Left ventricle myocardium inferior (tissue), 1 donor: ENCODE data around the gene NANOS2. TPM values are rescaled to one million over a fixed set of nuclear protein-coding genes. Genes with fewer than 3 reads are reported as not detected.
A peak's percentile ranks its signal among the peaks of the same experiment; 100 is the strongest.

Experiments
- DNase-seq: peaks from one replicate; pipeline ENCODE4 v3.0.0-alpha.2; 2020
- H3K27ac ChIP-seq: fragments of 200-600 bp; replicated peaks from 2 replicates; pipeline ENCODE4 v1.8.0; 2021
- H3K27me3 ChIP-seq: fragments of 200-600 bp; 2 replicates; pipeline ENCODE4 v1.8.0; 2021; ENCODE audit warnings: low read depth
- H3K36me3 ChIP-seq: fragments of 200-600 bp; 2 replicates; pipeline ENCODE4 v1.8.0; 2021
- H3K4me1 ChIP-seq: fragments of 200-600 bp; 2 replicates; pipeline ENCODE4 v1.8.0; 2021
- H3K4me3 ChIP-seq: fragments of 200-600 bp; 2 replicates; pipeline ENCODE4 v1.8.0; 2021; ENCODE audit warnings: mild to moderate bottlenecking, moderate library complexity
- H3K9me3 ChIP-seq: fragments of 200-600 bp; replicated peaks from 2 replicates; pipeline ENCODE4 v1.8.0; 2021
- intact Hi-C: fragments of 100-400 bp; cut with micrococcal nuclease; formaldehyde crosslinking; loops from one replicate; pipeline ENCODE4 v1.11.0; 2022
- total RNA-seq: library from RNA; stranded (reverse); fragmentation: NEBNext Ultra II Directional; extraction: Animal tissue kit (Norgen Biotek cat#: 25700); gene quantifications from one replicate; pipeline ENCODE4 v1.2.1, GENCODE V29; 2021
- TF ChIP-seq, protein P1 (sequence below): fragments of 200-600 bp; IDR thresholded peaks from 2 replicates; pipeline ENCODE4 v1.8.0; 2021; ENCODE audit warnings: antibody characterized with exemption, mild to moderate bottlenecking, borderline replicate concordance
- donor health status: DM: no; HTN: yes; CAD: no; lungs with severe emphysema.

The NANOS2 gene
- total RNA-seq, 1 donor from 2014 or later, result not detected

GRCh38 chr19:45863840-45864628, 50.5 kb downstream of the NANOS2 start, which contains the start of gene FOXA3:
Gene FOXA3 (plus strand): TSS chr19:45864326. CDS start chr19:45864457, 131 bp downstream.
- Histone ChIP-seq H3K27ac (no peak within 1 kb of the TSS), H3K9me3 (no peaks in the 10 kb centered on the region), H3K4me1 (peaks cover 38% of the 10 kb centered on the region), H3K36me3 (peaks cover 17% of the 10 kb centered on the region), H3K4me3 (peak within 1 kb of the TSS; percentile 98), H3K27me3 (peaks cover 40% of the 10 kb centered on the region)
- intact Hi-C loops, result no loop called here
- TF ChIP-seq, protein P1, sequence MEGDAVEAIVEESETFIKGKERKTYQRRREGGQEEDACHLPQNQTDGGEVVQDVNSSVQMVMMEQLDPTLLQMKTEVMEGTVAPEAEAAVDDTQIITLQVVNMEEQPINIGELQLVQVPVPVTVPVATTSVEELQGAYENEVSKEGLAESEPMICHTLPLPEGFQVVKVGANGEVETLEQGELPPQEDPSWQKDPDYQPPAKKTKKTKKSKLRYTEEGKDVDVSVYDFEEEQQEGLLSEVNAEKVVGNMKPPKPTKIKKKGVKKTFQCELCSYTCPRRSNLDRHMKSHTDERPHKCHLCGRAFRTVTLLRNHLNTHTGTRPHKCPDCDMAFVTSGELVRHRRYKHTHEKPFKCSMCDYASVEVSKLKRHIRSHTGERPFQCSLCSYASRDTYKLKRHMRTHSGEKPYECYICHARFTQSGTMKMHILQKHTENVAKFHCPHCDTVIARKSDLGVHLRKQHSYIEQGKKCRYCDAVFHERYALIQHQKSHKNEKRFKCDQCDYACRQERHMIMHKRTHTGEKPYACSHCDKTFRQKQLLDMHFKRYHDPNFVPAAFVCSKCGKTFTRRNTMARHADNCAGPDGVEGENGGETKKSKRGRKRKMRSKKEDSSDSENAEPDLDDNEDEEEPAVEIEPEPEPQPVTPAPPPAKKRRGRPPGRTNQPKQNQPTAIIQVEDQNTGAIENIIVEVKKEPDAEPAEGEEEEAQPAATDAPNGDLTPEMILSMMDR, result peak; percentile 74
- no peak for DNase-seq

- DNase-seq, result no peak
- Histone ChIP-seq H3K27ac (no peak overlapping the region), H3K4me3 (peak overlapping the region; percentile 98)
These were observed 51.2 kb downstream of the NANOS2 start for GRCh38 chr19:45863335-45863839.

More at GRCh38 chr19:45863335-45863839, 51.2 kb downstream of the NANOS2 start:
- Histone ChIP-seq H3K9me3 (no peaks in the 10 kb centered on the region), H3K27me3 (peaks cover 40% of the 10 kb centered on the region), H3K4me1 (peaks cover 38% of the 10 kb centered on the region), H3K36me3 (peaks cover 23% of the 10 kb centered on the region)
- intact Hi-C loops, result no loop called here
- TF ChIP-seq, protein P1, result no peak

Other genes with a start within 250 kb of the NANOS2 start
- gene GIPR, start 246.6 kb downstream of the NANOS2 start, total RNA-seq, result 4.7 TPM
- gene SNRPD2, start 222.8 kb downstream of the NANOS2 start, total RNA-seq, result 249 TPM
- gene QPCTL, start 222.1 kb downstream of the NANOS2 start, total RNA-seq, result 2.2 TPM
- gene FBXO46, start 183.9 kb downstream of the NANOS2 start, total RNA-seq, result 9.4 TPM
- not detected for gene MEIOSIN, start 181.3 kb downstream of the NANOS2 start, total RNA-seq
- 21.8 TPM for gene SIX5, start 145.5 kb downstream of the NANOS2 start, total RNA-seq
- gene DMPK, start 132.3 kb downstream of the NANOS2 start, total RNA-seq, result 284 TPM
- gene DMWD, start 121.9 kb downstream of the NANOS2 start, total RNA-seq, result 69.2 TPM
- gene RSPH6A, start 99.5 kb downstream of the NANOS2 start, total RNA-seq, result not detected
- gene SYMPK, start 51.6 kb downstream of the NANOS2 start, total RNA-seq, result 35.9 TPM
- gene FOXA3, start 50.5 kb downstream of the NANOS2 start, total RNA-seq, result not detected
- gene IRF2BP1, start 28.6 kb downstream of the NANOS2 start, total RNA-seq, result 18.5 TPM
- gene MYPOP, start 12.2 kb downstream of the NANOS2 start, total RNA-seq, result 16.2 TPM
- 5.0 TPM for gene NOVA2, start 59.1 kb upstream of the NANOS2 start, total RNA-seq
- gene CCDC61, start 80.7 kb upstream of the NANOS2 start, total RNA-seq, result 8.7 TPM
- not detected for gene PGLYRP1, start 108.3 kb upstream of the NANOS2 start, total RNA-seq
- gene IGFL4, start 126.2 kb upstream of the NANOS2 start, total RNA-seq, result not detected
- gene IGFL3, start 209.9 kb upstream of the NANOS2 start, total RNA-seq, result not detected
- not detected for gene IGFL2, start 233.5 kb upstream of the NANOS2 start, total RNA-seq